B cell (primary cell): ENCODE data around the gene SLC25A17. TPM values are rescaled to one million over a fixed set of nuclear protein-coding genes. Genes with fewer than 3 reads are reported as not detected.

Source experiments
- ATAC-seq: fragments of 200-7000 bp; cut with Tn5 transposase; one replicate; pipeline ENCODE4 v1.10.0; 2021; ENCODE audit warnings: low read depth, mild to moderate bottlenecking, moderate number of reproducible peaks, moderate library complexity
- CTCF ChIA-PET: fragments of 350-600 bp; sonication (Branson Sonifier 250); formaldehyde crosslinking; loops from one replicate; lab custom pipeline; 2021; ENCODE audit warnings: antibody characterized with exemption, inconsistent platforms; lab: Charles Lee
- POLR2A ChIA-PET: fragments of 350-600 bp; sonication (Branson Sonifier 250); formaldehyde crosslinking; loops from one replicate; lab custom pipeline; 2021; ENCODE audit warnings: antibody characterized with exemption; lab: Charles Lee
- DNase-seq: peaks from one replicate; pipeline ENCODE4 v3.0.0; 2013
- H2AFZ ChIP-seq: 2 replicates; pipeline ENCODE4 v1.6.1; 2012; ENCODE audit warnings: mild to moderate bottlenecking, low read depth, low read length; ENCODE audit not compliant: insufficient read depth, poor library complexity, severe bottlenecking
- H3K27ac ChIP-seq, 2 donors: 1 replicate in 1 of 2; 2 replicates in 1 of 2; pipeline ENCODE4 v1.5.1; 2012 to 2013; ENCODE audit warnings: low read length in 2 of 2, mild to moderate bottlenecking in 2 of 2, moderate library complexity in 1 of 2
- H3K27me3 ChIP-seq, 4 experiments: fragments of 200-600 bp in 1 of 4; sonication (generic) in 1 of 4; replicated peaks in 1 of 4; 1 replicate in 2 of 4; 2 replicates in 2 of 4; pipeline versions ENCODE4 v1.6.1 to v1.7.0; 2013 to 2016; ENCODE audit warnings: low read length in 3 of 4, mild to moderate bottlenecking in 2 of 4, mixed read lengths in 1 of 4, moderate library complexity in 1 of 4; ENCODE audit not compliant: insufficient read depth in 4 of 4, control insufficient read depth in 3 of 4; ENCODE audit errors: control extremely low read depth in 1 of 4
- H3K36me3 ChIP-seq, 2 experiments: replicated peaks in 1 of 2; 1 replicate in 1 of 2; 2 replicates in 1 of 2; pipeline versions ENCODE4 v1.6.1 to v1.7.1; 2013; ENCODE audit warnings: low read length in 1 of 2; ENCODE audit not compliant: insufficient read depth in 2 of 2, control insufficient read depth in 1 of 2; ENCODE audit errors: control extremely low read depth in 1 of 2, extremely low read depth in 1 of 2
- H3K4me1 ChIP-seq, 2 donors: fragments of 200-600 bp in 1 of 2; sonication (generic) in 1 of 2; 1 replicate in 1 of 2; 2 replicates in 1 of 2; pipeline versions ENCODE4 v1.5.1 to v1.6.1; 2013 to 2017; ENCODE audit warnings: low read length in 2 of 2; ENCODE audit not compliant: control insufficient read depth in 2 of 2, insufficient read depth in 2 of 2
- H3K4me2 ChIP-seq: replicated peaks from 2 replicates; pipeline ENCODE3; 2012; ENCODE audit warnings: mild to moderate bottlenecking, low read depth, low read length; ENCODE audit not compliant: poor library complexity, severe bottlenecking
- H3K4me3 ChIP-seq, 5 experiments: fragments of 200-600 bp in 1 of 5; sonication (generic) in 1 of 5; 1 replicate in 3 of 5; 2 replicates in 2 of 5; pipeline versions ENCODE4 v1.5.1 to v1.7.0; 2011 to 2016; ENCODE audit warnings: low read length in 4 of 5, mild to moderate bottlenecking in 4 of 5, low read depth in 2 of 5, control low read depth in 1 of 5, moderate library complexity in 1 of 5; ENCODE audit not compliant: insufficient read depth in 1 of 5; ENCODE audit errors: control extremely low read depth in 1 of 5, extremely low read depth in 1 of 5
- H3K79me2 ChIP-seq: fragments of 200-600 bp; sonication (generic); one replicate; pipeline ENCODE4 v1.6.0; 2016; ENCODE audit warnings: low read length; ENCODE audit not compliant: control insufficient read depth, insufficient read depth
- H3K9ac ChIP-seq: fragments of 200-600 bp; sonication (generic); 2 replicates; pipeline ENCODE4 v1.6.1; 2017; ENCODE audit warnings: mild to moderate bottlenecking, low read length, moderate library complexity
- H3K9me3 ChIP-seq, 3 donors: one replicate each; pipeline versions ENCODE4 v1.6.1 to v1.7.1; 2013; ENCODE audit warnings: low read length in 2 of 3; ENCODE audit not compliant: control insufficient read depth in 2 of 3, insufficient read depth in 1 of 3; ENCODE audit errors: control extremely low read depth in 1 of 3
- H4K20me1 ChIP-seq: 2 replicates; pipeline ENCODE4 v1.6.0; 2012; ENCODE audit warnings: mild to moderate bottlenecking, low read length; ENCODE audit not compliant: insufficient read depth, control insufficient read depth, poor library complexity, severe bottlenecking
- H3K27ac Mint-ChIP-seq: one replicate; pipeline ENCODE4 v1.8.0; 2021; ENCODE audit warnings: mixed read lengths
- H3K27me3 Mint-ChIP-seq: one replicate; pipeline ENCODE4 v1.8.0; 2021; ENCODE audit warnings: mixed read lengths
- H3K4me1 Mint-ChIP-seq: one replicate; pipeline ENCODE4 v1.8.0; 2021; ENCODE audit warnings: mixed read lengths
- H3K4me3 Mint-ChIP-seq: one replicate; pipeline ENCODE4 v1.8.0; 2021; ENCODE audit warnings: mixed read lengths
- H3K9me3 Mint-ChIP-seq: one replicate; pipeline ENCODE4 v1.8.0; 2022; ENCODE audit warnings: mixed read lengths; ENCODE audit not compliant: insufficient read depth
- EZH2 ChIP-seq: IDR thresholded peaks from 2 replicates; pipeline ENCODE4 v1.6.1; 2012; ENCODE audit warnings: borderline replicate concordance, low read depth, mild to moderate bottlenecking, moderate library complexity, low read length; ENCODE audit not compliant: insufficient read depth, poor library complexity, severe bottlenecking
- WGBS: methylation state at CpG from one replicate; pipeline ENCODE4 v1.1.5; 2013; ENCODE audit warnings: missing lambda C conversion rate; ENCODE audit not compliant: insufficient coverage; 5-methylcytosine and 5-hydroxymethylcytosine counted together
- intact Hi-C: fragments of 100-400 bp; cut with micrococcal nuclease; formaldehyde crosslinking; loops from one replicate; pipeline ENCODE4 v1.10.0; 2022
- polyA plus RNA-seq: library from polyadenylated mRNA; depleted of rRNA; stranded (reverse); fragments of >200 nt; gene quantifications from 2 replicates; pipeline ENCODE4 v1.2.3, GENCODE V29; 2012
- total RNA-seq, 2 donors: library from RNA; stranded (reverse); fragments of 120-200 nt in 1 of 2; gene quantifications; 1 replicate in 1 of 2; 2 replicates in 1 of 2; pipeline versions ENCODE4 v1.2.3 to v1.2.4, GENCODE V29; 2013 to 2022
- TF ChIP-seq, protein P1 (sequence below): fragments of 200-600 bp; IDR thresholded peaks from one replicate; pipeline ENCODE4 v1.8.0; 2022; ENCODE audit warnings: antibody characterized with exemption, mild to moderate bottlenecking

The SLC25A17 gene
- total and polyA plus RNA-seq, 2 donors (not counting 1 experiment from before 2014, with no cell fraction given) = 13.1 to 15.0 TPM

DNA sequence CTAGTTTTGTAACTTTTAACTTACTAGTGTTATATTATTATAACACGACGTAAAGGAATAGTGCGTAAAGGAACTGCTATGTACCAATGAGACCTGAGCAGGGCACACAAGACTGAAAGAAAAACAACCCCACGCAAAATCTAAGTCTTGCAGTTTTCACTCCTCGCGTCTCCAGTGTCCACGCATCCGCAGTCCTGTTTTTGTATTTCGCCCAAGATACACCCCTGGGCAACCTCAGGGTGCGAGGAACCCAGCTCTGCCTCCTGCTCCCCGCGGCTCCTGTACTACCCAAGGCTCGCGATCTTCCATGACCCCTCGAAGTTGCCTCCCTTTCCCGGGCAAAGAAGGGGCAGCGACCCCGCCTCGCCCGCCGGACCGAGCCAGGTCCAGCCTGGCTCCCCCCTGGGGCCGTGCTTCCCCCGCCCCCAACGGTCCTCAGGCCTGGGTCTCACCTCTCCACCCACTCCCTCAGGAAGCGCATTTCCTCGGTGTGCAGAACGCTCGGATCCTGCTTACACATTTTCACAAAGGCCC, 36.9 kb upstream of the SLC25A17 start:
- DNase-seq = no peak
- TF ChIP-seq, protein P1, sequence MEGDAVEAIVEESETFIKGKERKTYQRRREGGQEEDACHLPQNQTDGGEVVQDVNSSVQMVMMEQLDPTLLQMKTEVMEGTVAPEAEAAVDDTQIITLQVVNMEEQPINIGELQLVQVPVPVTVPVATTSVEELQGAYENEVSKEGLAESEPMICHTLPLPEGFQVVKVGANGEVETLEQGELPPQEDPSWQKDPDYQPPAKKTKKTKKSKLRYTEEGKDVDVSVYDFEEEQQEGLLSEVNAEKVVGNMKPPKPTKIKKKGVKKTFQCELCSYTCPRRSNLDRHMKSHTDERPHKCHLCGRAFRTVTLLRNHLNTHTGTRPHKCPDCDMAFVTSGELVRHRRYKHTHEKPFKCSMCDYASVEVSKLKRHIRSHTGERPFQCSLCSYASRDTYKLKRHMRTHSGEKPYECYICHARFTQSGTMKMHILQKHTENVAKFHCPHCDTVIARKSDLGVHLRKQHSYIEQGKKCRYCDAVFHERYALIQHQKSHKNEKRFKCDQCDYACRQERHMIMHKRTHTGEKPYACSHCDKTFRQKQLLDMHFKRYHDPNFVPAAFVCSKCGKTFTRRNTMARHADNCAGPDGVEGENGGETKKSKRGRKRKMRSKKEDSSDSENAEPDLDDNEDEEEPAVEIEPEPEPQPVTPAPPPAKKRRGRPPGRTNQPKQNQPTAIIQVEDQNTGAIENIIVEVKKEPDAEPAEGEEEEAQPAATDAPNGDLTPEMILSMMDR = no peak
- TF ChIP-seq EZH2 = no peak
- peaks cover 50% of the 10 kb centered on the region for H3K4me1 Mint-ChIP-seq
- H3K27ac Mint-ChIP-seq = peak overlapping the region; percentile 100
- Histone ChIP-seq H3K9ac (peak overlapping the region; percentile 96), H3K4me3 (peak overlapping the region; percentile 64 to 98 (median 94)), H4K20me1 (peaks cover 18% of the 10 kb centered on the region), H3K79me2 (peaks cover 88% of the 10 kb centered on the region), H3K9me3 (no peaks in the 10 kb centered on the region), H3K36me3 (peaks cover 0 to 3% of the 10 kb centered on the region in 2 experiments), H3K4me1 (peaks cover 24 to 28% of the 10 kb centered on the region in 2 donors), H3K27me3 (no peaks in the 10 kb centered on the region), H2AFZ (peak overlapping the region; percentile 85), H3K4me2 (peak overlapping the region; percentile 80), H3K27ac (peak overlapping the region; percentile 91 to 94)
- no peaks in the 10 kb centered on the region for H3K27me3 Mint-ChIP-seq
- intact Hi-C loops = loop anchor here (1.0 to 10.0 kb wide), 8 partner anchors 37 to 589 kb away; partner anchors contain the start of genes MRTFA, RANGAP1, RBX1 and SLC25A17
- WGBS = 0% methylated on average over 22 of the region's 29 CpGs
- peak; percentile 21 for ATAC-seq
- POLR2A ChIA-PET = interaction anchor here (0.6 to 1.4 kb wide), 8 partner anchors 95 to 765 kb away, joined by 3 to 7 read pairs (median 5); partner anchors contain the start of genes DESI1, EP300, RBX1 and SGSM3
- CTCF ChIA-PET = interaction anchor here (1.0 to 2.1 kb wide), 4 partner anchors 18 to 763 kb away, joined by 3 to 10 read pairs (median 4); no protein-coding TSS in a partner anchor
- peak overlapping the region; percentile 97 for H3K4me3 Mint-ChIP-seq
- H3K9me3 Mint-ChIP-seq = no peaks in the 10 kb centered on the region
